MM.1S (cell line): Measurements from ENCODE around the gene SCAPER.

Experiments used
- EZH2 ChIP-seq: fragments of 300-600 bp; sonication (generic); optimal IDR thresholded peaks from 2 replicates; pipeline ENCODE3; 2017; ENCODE audit warnings: low read depth, mild to moderate bottlenecking, antibody characterized with exemption, low read length, mixed read lengths
- TF ChIP-seq, protein P1 (sequence below): fragments of 300-600 bp; sonication (generic); IDR thresholded peaks from 2 replicates; pipeline ENCODE4 v1.5.1; 2016; ENCODE audit warnings: antibody characterized with exemption, low read length, mixed read lengths

DNA sequence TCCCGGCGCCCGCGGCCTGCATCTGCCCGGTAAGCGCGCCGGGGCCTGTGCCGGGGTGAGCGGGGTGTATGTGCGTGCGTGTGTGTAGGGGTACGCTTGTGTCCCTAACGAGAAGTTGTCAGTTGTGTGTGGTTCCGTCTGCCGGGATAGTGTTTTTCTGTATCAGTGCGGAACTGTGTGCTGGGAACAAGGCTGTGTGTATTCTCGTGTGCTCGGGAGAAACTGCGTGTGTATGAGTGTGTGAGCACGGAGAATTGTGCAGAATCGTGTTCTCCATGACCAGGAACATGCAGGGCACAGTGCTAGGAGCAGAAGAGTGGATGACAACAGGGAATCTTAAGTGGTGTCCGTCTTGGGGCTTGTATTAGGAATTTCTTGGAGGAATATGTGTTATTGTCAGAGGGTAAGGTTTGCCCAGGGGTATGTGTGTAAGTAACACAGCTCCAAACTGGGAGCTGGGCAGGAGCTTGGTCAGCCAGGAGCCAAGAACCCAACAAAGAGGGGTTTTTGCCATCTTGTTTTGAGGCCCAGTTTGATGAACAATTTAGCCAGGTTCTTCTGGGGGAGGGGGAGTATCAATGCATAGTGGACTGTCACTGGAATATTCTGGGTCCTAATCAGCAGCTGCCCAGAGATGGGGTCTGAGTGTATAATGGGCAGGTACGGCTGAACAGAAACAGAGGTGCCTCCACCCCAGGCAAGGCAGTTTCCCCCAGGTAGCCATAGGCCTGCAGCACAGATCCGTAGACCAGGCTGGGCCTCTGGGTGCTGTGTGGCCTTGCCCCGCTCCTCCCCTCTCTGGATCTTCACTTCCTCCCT, 566.4 kb downstream of the SCAPER start:
- TF ChIP-seq, protein P1, sequence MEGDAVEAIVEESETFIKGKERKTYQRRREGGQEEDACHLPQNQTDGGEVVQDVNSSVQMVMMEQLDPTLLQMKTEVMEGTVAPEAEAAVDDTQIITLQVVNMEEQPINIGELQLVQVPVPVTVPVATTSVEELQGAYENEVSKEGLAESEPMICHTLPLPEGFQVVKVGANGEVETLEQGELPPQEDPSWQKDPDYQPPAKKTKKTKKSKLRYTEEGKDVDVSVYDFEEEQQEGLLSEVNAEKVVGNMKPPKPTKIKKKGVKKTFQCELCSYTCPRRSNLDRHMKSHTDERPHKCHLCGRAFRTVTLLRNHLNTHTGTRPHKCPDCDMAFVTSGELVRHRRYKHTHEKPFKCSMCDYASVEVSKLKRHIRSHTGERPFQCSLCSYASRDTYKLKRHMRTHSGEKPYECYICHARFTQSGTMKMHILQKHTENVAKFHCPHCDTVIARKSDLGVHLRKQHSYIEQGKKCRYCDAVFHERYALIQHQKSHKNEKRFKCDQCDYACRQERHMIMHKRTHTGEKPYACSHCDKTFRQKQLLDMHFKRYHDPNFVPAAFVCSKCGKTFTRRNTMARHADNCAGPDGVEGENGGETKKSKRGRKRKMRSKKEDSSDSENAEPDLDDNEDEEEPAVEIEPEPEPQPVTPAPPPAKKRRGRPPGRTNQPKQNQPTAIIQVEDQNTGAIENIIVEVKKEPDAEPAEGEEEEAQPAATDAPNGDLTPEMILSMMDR = no peak
- no peak for TF ChIP-seq EZH2
